Stimulated activated CD4-positive, alpha-beta T cell treated with anti-CD3 and anti-CD28 coated beads, Interleukin-1b, Interleukin-23, amount 100 ng/mL, for 1 hour (primary cell): ENCODE results near the gene ZNF800.

ENCODE experiments used
- DNase-seq, 2 donors: peaks; one replicate each; pipeline ENCODE4 v3.0.0-alpha.2; 2020; ENCODE audit warnings: low read depth in 2 of 2

ZNF800 gene

GRCh38 chr7:127390817-127391590 is 1.5 kb downstream of the ZNF800 start:
- no peak for DNase-seq

DNA sequence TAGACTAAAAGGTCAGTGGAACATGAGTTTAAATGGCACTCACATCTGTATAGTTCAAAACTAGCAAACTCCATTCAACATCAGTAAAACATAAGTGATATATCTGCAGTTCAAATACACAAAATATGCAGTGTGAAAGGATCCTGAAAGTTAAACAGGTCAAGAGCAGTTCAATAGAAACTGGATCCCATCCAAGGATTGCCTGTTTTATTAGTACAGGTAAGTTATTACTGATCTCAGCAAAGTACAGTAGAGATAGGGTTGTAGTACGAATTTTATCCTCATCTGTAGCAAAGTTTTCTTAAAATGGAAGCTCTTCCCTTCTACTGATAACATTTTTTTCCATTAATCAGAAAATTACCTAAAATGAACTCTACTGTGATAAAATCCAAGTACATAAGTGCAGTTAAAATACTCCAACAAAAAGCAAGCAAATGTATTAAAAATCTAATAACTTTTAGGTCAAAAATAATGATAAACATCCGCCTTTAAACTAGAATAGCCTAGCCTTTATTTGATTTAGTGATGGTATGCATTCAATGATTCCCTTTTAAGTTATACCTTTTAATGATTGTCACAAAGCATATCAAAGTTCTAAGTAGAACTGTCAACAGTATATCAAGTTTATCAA is 2.2 kb downstream of the ZNF800 start:
- DNase-seq: no peak

DNA sequence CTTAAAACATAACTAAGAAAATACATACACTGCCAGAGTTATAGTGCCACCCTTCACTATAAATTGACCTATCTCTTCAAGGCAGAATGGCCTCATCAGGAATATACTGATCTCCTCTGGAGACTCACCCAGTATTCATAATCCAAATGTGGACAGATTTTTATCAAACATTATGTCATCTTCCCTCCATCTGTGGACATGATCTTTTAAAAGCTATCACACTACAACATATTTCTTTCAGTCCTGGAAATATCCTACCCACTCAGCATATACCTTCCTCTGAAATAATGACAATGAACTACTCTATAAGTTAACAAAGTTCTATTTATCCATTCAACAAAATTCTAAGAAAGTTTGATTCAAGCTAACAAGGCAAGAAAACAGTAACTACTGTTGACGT is 3.2 kb downstream of the ZNF800 start:
- DNase-seq: no peak

DNA sequence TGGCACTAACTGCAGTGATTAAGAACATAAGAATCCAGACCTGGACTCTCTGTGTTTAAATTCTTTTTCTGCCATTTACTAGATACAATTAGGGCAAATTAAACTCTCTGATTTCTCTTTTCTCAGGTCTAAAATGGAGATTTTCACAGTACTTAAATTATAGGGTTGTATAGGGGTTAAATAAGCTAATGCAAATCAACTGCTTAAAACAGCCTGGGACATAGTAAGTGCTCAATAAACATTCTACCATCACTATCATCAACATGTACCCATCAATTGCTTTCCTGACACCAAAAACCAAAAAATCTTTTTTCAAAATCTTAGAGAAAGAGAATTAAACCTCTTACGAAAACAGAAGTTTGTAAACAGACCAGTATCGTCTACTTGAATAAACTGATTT is 4.5 kb downstream of the ZNF800 start:
- no peak for DNase-seq

GRCh38 chr7:127383123-127383835 is 9.2 kb downstream of the ZNF800 start:
- DNase-seq: no peak

- DNase-seq: no peak
Observed at GRCh38 chr7:127382301-127383085, 10.0 kb downstream of the ZNF800 start.

DNA sequence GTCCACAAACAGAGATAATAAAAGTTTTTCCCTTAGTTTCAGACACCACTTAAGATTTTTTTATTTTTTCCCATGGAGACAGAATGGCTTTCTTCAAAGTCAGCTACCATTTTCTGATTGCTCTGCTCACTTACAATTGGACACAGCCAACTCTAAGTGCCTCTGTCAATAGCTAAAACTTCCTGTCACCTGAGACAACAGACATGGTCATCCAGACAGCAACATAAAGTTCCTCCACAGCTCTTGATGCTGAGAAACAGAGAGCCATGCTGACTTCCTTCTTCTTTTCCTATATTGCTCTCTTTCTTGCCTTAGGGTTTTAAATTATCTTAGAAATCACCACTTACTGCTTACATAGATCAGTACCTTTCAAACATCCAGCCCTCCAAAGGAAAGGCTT is 12.0 kb downstream of the ZNF800 start:
- DNase-seq: no peak

- no peak for DNase-seq
Observed at GRCh38 chr7:127379642-127380041, 12.9 kb downstream of the ZNF800 start.

DNA sequence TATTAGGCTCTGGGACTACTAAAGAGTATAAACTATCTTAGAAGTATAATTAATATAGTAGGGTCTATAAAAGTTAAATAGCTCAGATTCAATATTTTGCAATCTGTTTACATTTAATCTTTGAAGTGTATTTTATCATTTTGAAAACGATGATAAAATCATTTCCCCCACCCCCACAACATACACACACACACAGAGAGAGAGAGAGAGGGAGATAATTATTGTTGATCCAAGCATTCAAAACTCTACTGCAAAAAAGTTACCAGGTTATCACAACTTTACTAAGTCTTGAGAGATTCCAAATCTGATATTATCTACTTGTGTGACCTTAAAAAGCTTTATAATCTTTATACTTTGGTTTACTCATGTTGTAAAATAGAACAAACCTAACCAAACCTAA is 14.0 kb downstream of the ZNF800 start:
- DNase-seq: no peak

- no peak for DNase-seq
Observed at GRCh38 chr7:127377425-127377824, 15.1 kb downstream of the ZNF800 start.

- DNase-seq: no peak
Observed at GRCh38 chr7:127375631-127376030, 16.9 kb downstream of the ZNF800 start.

- no peak for DNase-seq
Observed at GRCh38 chr7:127367679-127368078, 24.8 kb downstream of the ZNF800 start.

- DNase-seq: no peak
Observed at GRCh38 chr7:127366680-127367079, 25.8 kb downstream of the ZNF800 start.

- no peak for DNase-seq
Observed at GRCh38 chr7:127365957-127366315, 26.6 kb downstream of the ZNF800 start.

- no peak for DNase-seq
Observed at GRCh38 chr7:127365164-127365956, 27.1 kb downstream of the ZNF800 start.

DNA sequence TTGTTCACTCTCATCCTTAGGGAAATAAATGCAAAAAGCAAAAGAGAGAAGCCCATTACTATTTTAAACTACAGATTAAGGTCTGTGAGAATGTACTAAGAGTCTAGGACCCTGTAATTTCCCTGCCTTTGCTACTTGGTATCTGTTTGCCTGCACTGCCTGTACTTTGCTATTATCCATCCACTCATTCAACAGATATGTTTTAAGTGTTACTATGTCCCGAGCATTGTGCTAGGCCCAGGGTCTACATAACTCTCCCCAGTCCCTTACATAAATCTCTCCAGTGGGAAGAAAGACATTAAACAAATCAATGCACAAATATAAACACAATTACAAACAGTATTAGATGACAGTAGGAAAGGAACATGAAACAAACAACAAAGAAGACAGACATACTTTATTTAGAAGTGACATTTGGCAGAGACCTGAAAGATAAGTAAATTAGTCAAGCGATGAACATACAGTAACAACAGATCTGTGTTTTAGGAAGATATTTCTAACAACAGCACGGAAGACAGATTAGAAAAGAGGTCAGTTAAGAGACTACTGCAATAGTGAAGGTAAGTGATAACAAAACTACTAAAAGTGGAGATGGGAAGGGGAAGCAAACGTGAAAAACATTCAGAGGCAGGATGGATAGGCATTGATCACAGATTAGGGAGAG is 30.0 kb downstream of the ZNF800 start:
- DNase-seq: no peak

GRCh38 chr7:127361736-127362135 is 30.8 kb downstream of the ZNF800 start:
- DNase-seq: no peak

GRCh38 chr7:127359011-127359410 is 33.5 kb downstream of the ZNF800 start:
- DNase-seq: no peak

DNA sequence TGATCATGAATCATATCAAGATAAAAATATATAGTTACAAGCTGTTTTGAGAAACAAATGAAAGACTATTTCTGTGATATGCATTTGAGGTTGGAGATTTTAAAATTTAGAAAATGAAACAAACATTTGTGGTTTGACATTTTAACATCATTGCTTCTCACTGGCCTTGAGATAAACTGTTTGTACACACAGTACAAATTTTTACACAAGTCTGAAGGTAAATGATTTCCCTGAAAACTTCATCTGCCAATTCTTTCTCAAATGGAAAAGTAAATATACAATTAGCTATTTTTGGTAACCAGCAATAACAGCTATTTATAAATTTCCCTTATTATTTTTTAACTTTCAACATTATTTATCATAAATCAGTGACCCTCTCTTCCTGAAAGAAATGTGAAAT is 38.6 kb downstream of the ZNF800 start:
- DNase-seq: no peak

DNA sequence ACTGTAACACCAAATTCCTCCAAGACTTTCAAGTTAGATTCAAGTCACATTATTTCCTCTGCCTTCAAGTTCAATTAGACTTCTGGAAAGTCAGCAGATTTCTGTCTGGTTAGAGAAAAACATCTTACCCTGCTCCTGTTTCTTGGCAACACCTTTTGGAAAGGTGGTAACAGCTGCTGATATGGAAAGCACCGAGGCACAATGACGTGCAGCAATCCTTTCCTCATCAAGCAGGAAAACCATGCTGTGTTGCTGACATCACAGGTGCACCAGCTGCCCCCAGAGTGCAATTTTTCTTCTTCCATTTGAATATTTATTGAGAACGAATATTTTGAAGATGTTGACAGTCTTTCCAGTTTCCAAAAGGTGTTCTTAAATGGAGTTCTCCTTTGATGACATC is 41.9 kb downstream of the ZNF800 start:
- no peak for DNase-seq

DNA sequence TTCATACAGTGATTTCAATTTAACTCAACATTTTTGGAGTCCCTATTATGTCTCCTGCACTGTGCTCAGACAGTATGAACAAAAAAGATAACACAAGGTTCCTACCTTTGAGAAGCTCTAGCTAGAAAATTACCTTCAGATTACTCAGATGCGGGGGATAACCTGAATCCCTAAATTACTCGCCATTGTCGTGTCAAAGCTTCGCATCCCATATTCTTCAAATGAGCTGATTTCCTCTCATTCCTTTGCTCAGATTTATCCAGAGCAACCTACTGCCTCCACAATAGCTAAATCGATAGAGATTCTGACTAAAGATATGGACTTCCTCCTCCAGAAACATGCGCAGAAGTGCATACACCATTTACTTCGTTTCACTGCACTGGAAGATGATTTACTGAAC is 42.6 kb downstream of the ZNF800 start:
- no peak for DNase-seq
